Kidney (tissue), 14 donors: ENCODE data around the gene AQP12A. TPM values are rescaled to one million over a fixed set of nuclear protein-coding genes. Genes with fewer than 3 reads are reported as not detected.

Experiments used
- DNase-seq, 5 donors: peaks; one replicate each; pipeline ENCODE4 v3.0.0-alpha.2; 2013 to 2020
- FAIRE-seq: peaks from 2 replicates; lab custom pipeline; 2012; peaks lifted over from hg19 to GRCh38; lab: Jason Lieb, UNC
- H3K27ac ChIP-seq, 2 donors: one replicate each; pipeline ENCODE4 v1.7.0; 2013; ENCODE audit warnings: low read depth in 2 of 2, low read length in 2 of 2, inconsistent platforms in 1 of 2
- H3K27me3 ChIP-seq: one replicate; pipeline ENCODE4 v1.7.1; 2013; ENCODE audit warnings: low read length, inconsistent platforms; ENCODE audit not compliant: control insufficient read depth, insufficient read depth
- H3K36me3 ChIP-seq, 3 donors: one replicate each; pipeline versions ENCODE4 v1.7.0 to v1.7.1; 2013; ENCODE audit warnings: low read length in 3 of 3, control low read depth in 1 of 3, inconsistent platforms in 1 of 3; ENCODE audit not compliant: insufficient read depth in 3 of 3, control insufficient read depth in 2 of 3
- H3K4me1 ChIP-seq, 3 donors: one replicate each; pipeline versions ENCODE4 v1.7.0 to v1.7.1; 2013; ENCODE audit warnings: low read length in 3 of 3, inconsistent platforms in 1 of 3, low read depth in 1 of 3; ENCODE audit not compliant: control insufficient read depth in 2 of 3, insufficient read depth in 2 of 3
- H3K4me3 ChIP-seq, 3 donors: one replicate each; pipeline versions ENCODE4 v1.7.0 to v1.8.1; 2013; ENCODE audit warnings: low read length in 3 of 3, control low read depth in 1 of 3, inconsistent platforms in 1 of 3
- H3K9ac ChIP-seq, 3 donors: one replicate each; pipeline versions ENCODE4 v1.7.0 to v1.7.1; 2013; ENCODE audit warnings: low read length in 3 of 3, control low read depth in 1 of 3, inconsistent platforms in 1 of 3
- H3K9me3 ChIP-seq, 3 donors: one replicate each; pipeline versions ENCODE4 v1.7.0 to v1.7.1; 2013; ENCODE audit warnings: low read length in 3 of 3, control low read depth in 1 of 3, inconsistent platforms in 1 of 3; ENCODE audit not compliant: control insufficient read depth in 2 of 3, insufficient read depth in 1 of 3
- intact Hi-C: fragments of 100-400 bp; cut with DNase I; formaldehyde crosslinking; loops from one replicate; pipeline ENCODE4 v1.11.1; 2022
- polyA plus RNA-seq: library from polyadenylated mRNA; stranded (reverse); fragments of 350-450 nt; fragmentation: Illumina TruSeq; extraction: RNeasy Lipid Tissue Mini Kit (QIAGEN cat#74804); gene quantifications from one replicate; pipeline ENCODE4 v1.2.3, GENCODE V29; 2014; ENCODE audit warnings: low read depth, low replicate concordance; ENCODE audit not compliant: insufficient read depth
- total RNA-seq: library from RNA; stranded (reverse); fragmentation: NEBNext Ultra II Directional; extraction: Animal tissue kit (Norgen Biotek cat#: 25700); gene quantifications from one replicate; pipeline ENCODE4 v1.2.1, GENCODE V29; 2021
- TF ChIP-seq, protein P1 (sequence below): IDR thresholded peaks from 3 replicates; pipeline ENCODE4 v1.5.1; 2012; ENCODE audit warnings: mild to moderate bottlenecking, moderate library complexity, borderline replicate concordance; ENCODE audit not compliant: insufficient read depth; ENCODE audit errors: extremely low read depth
- donor health status: control.
- donor health status: control.
- donor health status: control.
- donor health status: control.
- donor health status: control.
- donor health status: DM: yes; HTN: yes; CAD: no.
- donor health status: Normal renal cell carcinoma (clear cell type).

The AQP12A gene
- total and polyA plus RNA-seq, 2 donors from 2014 or later: not detected

DNA sequence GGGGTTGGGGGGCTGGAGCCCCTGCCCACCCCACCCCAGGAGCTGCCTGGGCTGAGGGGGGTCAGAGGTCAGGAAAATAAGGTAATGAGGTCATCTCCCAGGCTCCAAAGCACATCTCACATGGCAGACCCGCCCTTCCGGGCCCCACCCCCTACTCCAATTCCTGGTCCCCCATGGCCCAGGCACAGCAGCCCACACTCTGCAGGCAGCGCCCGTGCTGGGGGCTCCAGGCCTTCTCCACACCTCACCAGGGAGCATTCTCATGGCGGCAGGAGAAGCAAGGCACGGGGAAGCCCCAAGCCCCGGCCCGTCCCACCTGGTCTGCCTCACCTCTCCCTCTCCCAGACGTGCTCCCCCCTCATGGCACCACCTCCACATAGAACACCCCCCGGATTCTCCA lies 43.8 kb downstream of the AQP12A start:
- intact Hi-C loops: no loop called here
- FAIRE-seq: no peak
- no peaks in the 10 kb centered on the region for H3K27me3 ChIP-seq
- no peak overlapping the region for H3K27ac ChIP-seq
- H3K9me3 ChIP-seq: no peaks in the 10 kb centered on the region
- H3K4me3 ChIP-seq: no peak overlapping the region
- no peaks in the 10 kb centered on the region for H3K4me1 ChIP-seq
- no peak for DNase-seq
- H3K9ac ChIP-seq: no peak overlapping the region
- H3K36me3 ChIP-seq: no peaks in the 10 kb centered on the region
- TF ChIP-seq, protein P1, sequence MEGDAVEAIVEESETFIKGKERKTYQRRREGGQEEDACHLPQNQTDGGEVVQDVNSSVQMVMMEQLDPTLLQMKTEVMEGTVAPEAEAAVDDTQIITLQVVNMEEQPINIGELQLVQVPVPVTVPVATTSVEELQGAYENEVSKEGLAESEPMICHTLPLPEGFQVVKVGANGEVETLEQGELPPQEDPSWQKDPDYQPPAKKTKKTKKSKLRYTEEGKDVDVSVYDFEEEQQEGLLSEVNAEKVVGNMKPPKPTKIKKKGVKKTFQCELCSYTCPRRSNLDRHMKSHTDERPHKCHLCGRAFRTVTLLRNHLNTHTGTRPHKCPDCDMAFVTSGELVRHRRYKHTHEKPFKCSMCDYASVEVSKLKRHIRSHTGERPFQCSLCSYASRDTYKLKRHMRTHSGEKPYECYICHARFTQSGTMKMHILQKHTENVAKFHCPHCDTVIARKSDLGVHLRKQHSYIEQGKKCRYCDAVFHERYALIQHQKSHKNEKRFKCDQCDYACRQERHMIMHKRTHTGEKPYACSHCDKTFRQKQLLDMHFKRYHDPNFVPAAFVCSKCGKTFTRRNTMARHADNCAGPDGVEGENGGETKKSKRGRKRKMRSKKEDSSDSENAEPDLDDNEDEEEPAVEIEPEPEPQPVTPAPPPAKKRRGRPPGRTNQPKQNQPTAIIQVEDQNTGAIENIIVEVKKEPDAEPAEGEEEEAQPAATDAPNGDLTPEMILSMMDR: no peak

DNA sequence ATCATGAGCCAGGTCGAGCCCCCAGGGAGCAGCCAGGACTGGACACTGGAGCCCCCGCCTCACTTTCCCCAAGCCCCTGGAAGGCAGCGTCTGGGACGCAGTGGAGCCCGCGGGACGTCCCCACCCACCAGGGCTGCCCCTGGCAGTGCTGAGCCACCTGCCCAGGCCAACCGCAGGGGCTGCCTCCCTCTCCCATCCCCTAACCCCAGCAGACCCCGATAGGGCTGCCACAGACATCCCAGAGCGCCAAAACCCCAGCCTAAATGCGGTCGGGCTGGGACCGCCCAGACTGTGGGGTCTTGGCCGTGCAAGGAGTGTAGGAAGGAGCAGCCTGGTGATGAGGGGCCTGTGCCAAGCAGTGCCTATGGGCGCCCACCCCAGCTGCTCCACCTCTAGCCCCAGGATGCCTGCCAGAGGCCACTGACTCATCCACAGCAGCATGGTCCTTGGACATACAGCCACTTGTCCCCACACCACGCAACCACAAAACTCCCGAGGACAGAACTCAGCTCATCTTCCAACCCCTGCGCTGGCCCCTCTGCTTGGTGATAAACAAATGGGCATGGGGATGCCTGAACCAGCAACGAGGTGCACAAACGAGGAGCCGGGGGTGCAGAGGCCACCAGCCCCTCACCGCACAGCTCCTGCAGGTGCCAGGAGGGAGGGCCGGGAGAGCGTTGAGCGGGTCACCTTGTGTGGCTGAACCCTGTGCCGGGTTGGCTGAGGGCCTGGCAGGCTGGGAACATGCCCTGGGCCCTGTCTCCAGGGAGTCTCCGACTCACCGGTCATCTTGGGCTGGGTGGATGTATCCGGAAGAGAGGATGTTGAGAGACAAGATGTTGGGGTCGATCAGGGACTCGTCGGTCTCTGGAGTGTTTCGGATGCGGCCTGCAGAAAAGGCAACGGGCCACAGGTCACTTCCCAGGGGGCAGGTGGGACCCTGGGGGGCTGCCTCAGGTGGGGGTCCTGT lies 44.9 kb downstream of the AQP12A start:
- TF ChIP-seq, protein P1: no peak
- FAIRE-seq: no peak

DNA sequence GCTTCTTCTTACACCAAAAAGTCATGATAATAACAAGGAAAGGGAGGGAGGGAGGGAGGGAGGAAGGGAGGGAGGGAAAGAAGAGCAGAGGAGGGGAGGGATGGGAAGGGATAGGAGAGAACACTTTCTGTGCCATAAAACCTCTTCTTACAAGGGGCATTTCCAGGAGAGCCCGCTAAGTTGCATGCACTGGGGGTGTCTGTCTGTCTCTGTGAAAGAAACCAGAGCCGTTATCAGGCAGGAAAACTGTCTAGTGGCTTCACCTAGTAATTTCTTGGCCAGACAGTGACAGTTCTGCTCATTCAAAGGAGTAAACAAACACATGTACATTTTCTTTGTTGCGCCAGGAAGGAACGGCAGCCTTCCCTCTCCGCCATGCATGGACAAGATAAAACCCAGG lies 45.8 kb downstream of the AQP12A start:
- Histone ChIP-seq H3K27me3 (no peaks in the 10 kb centered on the region), H3K9ac (no peak overlapping the region), H3K36me3 (no peaks in the 10 kb centered on the region), H3K9me3 (no peaks in the 10 kb centered on the region), H3K27ac (no peak overlapping the region), H3K4me1 (no peaks in the 10 kb centered on the region), H3K4me3 (no peak overlapping the region)
- DNase-seq (no peak), FAIRE-seq (no peak)
- TF ChIP-seq, protein P1: no peak
- intact Hi-C loops: no loop called here

More for the DNA sequence above, 44.9 kb downstream of the AQP12A start:
- no peak for DNase-seq
- Histone ChIP-seq H3K9ac (no peak overlapping the region), H3K27ac (no peak overlapping the region), H3K27me3 (no peaks in the 10 kb centered on the region), H3K4me3 (no peak overlapping the region), H3K9me3 (no peaks in the 10 kb centered on the region), H3K36me3 (no peaks in the 10 kb centered on the region), H3K4me1 (no peaks in the 10 kb centered on the region)
- intact Hi-C loops: no loop called here
